Measurements from ENCODE around the gene FAM81B.

DNA sequence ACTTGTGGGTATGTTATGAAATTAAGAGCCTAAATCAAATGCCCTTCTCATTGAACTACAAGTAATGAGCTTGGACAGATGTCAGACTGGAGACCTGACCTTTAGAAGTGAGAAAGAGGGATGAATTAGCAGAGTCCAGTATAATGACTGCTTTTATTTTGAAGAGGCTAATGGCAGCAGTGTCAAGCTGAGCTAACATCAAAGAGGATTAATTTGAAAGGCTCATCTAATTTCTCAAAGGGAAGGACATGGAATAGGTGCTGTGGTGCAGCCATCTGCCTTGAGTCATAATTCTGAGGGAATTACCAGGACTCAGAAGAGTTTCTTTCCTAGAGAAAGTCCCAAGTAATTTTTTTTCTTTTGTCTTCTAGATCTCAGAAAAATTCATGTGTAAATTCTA lies 57.6 kb downstream of the FAM81B start:
- TF ChIP-seq, protein P1, sequence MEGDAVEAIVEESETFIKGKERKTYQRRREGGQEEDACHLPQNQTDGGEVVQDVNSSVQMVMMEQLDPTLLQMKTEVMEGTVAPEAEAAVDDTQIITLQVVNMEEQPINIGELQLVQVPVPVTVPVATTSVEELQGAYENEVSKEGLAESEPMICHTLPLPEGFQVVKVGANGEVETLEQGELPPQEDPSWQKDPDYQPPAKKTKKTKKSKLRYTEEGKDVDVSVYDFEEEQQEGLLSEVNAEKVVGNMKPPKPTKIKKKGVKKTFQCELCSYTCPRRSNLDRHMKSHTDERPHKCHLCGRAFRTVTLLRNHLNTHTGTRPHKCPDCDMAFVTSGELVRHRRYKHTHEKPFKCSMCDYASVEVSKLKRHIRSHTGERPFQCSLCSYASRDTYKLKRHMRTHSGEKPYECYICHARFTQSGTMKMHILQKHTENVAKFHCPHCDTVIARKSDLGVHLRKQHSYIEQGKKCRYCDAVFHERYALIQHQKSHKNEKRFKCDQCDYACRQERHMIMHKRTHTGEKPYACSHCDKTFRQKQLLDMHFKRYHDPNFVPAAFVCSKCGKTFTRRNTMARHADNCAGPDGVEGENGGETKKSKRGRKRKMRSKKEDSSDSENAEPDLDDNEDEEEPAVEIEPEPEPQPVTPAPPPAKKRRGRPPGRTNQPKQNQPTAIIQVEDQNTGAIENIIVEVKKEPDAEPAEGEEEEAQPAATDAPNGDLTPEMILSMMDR (IDR thresholded peaks at IDR 0.05): no peak
- TF ChIP-seq EZH2 (IDR thresholded peaks at IDR 0.05) (no peak), EZH2phosphoT487 (IDR thresholded peaks at IDR 0.05) (no peak)

Data from neural progenitor cell (in vitro differentiated cells).